Measurements from ENCODE around the gene SMARCB1.
A peak's percentile ranks its signal among the peaks of the same experiment; 100 is the strongest.

Gene SMARCB1

DNA sequence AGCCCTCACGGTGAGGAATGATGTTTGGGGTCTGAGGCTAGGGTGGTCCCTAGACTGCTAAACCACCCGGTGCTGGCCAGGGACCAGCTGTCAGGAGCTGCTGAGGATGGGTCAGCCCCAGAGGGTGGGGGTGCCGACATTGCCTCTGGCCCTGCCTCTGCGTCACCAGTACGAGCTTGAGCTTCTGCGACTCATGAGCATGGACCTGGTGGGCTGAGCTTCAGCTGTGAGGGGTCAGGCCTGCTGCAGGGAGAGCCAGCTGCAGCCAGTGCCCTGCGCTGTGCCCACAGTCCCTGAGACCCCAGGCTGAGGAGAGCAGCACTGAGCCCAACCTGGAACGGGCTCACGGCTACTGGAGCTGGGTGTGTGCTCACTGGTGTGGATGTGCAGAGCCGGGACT lies 45.0 kb downstream of the SMARCB1 start:
- no peak for DNase-seq (ENCODE audit: low read depth)

DNA sequence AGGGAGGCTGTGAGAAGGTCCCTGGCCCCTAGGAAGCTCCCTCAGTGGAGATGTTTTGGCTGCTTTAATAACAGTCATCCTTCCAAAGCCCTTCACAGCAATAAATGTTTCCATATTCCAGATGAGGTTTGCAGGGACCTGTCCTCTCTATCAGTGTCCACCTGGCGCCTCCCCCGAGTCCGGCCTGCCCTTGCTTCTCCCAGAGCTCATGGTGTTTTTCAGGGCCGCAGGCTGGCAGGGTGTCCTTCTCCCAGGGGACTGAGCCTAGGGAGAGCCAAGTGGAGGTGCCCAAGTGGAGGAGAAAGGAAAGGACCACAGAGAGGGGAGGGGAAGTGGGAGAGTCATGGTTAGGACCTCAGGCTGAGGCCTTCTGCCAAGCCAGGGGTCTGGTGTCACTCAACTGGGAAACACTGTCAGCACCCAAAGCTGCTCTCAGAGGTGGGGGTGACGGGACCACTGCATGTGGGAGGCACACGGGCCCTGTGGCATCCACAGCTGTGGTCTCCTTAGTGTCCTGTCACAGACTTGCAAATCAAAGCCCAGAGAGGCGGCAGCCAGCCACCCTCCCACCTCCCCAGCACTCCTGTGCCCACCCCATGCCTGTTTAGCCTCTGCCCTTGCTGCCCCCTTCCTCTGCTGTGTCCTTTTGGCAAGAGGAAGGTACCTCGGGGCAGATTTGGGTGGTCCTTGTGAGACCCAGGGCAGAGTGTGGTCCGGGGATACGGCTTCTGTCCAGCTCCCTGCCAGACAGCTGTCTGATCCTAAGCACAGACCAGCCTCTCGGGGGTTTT lies 45.7 kb downstream of the SMARCB1 start:
- no peak for DNase-seq (ENCODE audit: low read depth)

- no peak for DNase-seq (ENCODE audit: low read depth)
Measured at GRCh38 chr22:23833017-23833751, 46.4 kb downstream of the SMARCB1 start.

GRCh38 chr22:23833911-23834317 lies 47.1 kb downstream of the SMARCB1 start:
- no peak for DNase-seq (ENCODE audit: low read depth)

DNA sequence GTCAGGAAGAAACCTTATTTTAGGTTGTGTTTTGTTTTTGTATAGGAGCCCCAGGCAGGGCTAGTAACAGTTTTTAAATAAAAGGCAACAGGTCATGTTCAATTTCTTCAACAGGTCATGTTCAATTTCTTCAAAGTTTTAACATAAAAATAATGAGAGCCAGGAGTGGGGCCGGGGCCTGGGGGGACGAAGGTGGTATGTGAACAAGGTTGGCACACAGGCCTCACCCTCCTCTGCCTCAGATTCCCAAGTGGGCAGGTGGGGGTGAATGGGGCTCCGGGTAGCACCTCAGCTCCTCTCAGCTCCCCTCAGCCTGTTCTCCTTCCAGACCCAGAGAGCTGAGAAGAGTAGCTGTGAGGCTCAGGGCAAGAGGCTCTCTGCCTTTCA lies 47.6 kb downstream of the SMARCB1 start:
- DNase-seq (ENCODE audit: low read depth), result no peak

GRCh38 chr22:23834793-23835483 lies 48.2 kb downstream of the SMARCB1 start:
- DNase-seq (ENCODE audit: low read depth), result no peak

DNA sequence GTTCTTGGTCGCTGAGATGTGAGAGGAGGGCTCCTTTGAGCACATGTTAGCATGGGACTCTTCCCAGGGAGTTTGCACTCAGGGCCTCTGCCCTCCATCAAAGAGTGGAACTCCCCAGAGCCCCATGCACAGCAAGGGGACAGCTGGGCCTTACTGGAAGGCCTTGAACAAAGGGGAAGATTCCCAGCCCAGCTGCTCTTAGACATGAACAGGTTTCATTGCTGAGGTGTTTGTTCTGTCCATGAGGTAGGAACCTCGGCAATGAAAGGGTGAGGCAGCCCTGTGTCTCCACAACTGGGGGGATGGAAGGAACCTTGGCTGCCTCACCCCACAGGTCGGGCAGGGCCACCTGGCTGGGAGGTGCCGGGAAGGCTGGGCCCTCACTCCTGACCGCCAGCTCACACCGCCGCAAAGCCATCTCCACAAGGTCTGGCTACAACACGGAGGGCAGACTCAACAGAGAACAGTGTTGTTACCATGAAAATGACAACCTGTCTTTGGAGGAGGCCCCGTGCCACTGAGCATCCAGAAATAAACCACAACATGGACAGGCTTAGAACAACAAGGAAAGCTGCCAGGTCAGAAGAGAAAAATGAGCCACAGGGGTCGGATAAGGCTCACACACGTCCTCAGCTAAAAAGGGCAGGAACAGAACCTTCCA lies 48.8 kb downstream of the SMARCB1 start:
- no peak for DNase-seq (ENCODE audit: low read depth)

DNA sequence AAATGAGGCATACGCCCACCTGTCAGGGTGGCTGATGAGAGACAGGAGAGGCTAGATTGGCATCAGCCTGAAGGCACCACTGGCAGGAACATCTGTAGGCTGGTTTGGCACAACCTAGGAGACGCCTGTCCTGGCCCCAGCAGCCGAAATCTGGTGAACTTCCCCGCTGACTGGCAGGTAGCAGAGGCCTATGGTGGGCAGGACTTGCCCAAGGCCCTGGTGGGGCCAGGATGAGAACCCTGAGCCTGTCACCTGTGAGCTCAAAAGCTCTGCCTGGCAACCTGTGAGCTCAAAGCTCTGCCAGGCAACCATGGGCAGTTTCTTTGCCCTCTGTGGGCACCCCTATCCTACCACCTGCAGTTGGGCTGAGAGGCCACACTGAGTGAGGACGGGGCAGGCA lies 49.5 kb downstream of the SMARCB1 start:
- DNase-seq (ENCODE audit: low read depth), result no peak

- no peak for DNase-seq (ENCODE audit: low read depth)
Measured at GRCh38 chr22:23836692-23837495, 50.1 kb downstream of the SMARCB1 start.

DNA sequence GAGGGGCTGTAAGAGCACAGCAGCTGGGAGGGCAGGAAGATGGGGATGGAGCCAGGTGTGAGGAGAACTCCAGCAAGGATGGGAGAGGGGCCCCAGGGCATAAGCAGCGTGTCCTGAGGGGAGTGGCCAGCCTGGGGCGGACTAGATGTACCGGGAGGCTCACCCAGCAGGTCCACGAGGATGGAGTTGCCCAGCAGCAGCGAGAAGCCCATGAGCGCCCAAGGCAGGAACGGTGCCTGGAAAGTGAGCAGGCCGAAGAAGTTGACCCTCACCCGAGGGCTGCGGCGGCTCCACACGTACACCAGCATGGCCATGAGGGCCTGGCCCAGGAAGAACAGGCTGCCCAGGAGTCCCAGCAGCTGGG lies 50.7 kb downstream of the SMARCB1 start:
- DNase-seq (ENCODE audit: low read depth), result no peak

DNA sequence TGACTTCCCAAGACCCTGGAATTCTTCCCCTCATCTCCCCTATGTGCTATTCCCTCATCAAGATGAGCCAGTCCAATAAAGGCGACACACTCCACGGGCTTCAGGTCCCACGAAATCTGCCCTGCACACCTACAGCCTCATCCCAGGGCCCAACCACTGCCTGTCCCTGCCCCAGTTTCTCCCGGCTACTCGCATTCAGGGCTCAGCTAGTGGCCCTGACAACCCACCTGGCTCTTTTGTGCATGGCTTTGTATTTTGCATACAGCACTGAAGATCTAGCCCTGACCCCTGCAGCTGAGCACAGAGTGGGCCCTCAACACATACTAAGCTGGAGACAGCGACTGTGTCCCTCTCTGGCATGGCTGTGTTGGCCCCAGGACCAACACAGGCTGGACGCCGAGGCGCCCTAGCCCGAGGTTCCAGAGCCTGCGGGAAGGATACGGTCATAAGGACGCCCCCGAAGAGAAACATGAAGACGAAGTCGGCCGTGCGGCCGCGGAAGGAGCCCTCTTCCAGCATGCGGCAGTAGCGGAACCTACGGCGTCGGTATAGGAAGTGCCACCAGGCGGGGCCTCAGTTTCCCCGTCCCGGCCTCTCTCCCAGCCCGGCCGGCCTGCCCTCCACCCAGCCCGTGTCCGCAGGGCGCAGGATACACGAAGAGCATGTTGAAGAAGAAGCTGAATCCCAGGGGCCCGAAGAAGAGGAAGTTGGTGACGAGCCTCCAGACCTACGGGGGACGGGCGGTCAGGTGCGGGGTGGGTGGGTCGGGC lies 51.3 kb downstream of the SMARCB1 start:
- DNase-seq (ENCODE audit: low read depth), result no peak

DNA sequence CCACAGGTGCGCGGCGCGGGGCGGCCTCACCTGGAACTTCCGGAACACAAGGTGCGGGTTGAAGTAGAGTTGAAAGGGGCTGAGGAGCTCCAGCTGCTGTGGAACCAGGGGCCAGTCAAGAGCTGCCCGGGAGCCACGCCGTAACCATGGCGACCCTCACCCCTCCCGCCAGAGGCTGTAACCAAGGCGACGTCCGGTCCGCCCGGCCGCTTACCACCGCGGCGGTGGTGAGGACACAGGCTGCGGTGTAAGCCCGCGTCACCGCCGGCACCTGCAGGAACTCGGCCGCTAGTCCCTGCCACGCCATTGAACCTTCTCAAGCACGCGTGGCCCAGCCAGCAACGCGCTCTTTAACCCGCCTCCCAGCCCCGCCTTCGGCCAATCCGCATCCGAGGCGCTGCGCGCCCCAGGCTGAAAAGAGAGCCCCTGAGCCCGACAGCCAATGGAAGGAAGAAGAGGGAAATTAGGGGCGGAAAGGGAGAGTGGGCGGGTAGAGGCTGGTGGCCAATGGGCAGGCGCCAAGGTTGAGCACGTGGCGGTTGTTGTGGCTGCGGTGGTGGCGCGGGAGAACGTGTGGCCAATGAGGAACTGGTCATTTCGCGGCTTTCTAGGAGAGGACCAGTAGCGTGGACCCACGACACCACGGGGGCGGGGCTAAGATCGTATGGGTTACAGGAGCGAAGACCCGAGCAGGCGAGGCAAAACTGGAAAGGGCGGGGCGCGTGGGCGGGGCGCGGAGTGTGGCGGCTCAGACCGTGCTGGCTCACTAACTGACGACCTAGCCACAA lies 52.1 kb downstream of the SMARCB1 start, which contains the start of gene DERL3:
Gene DERL3 (minus strand): TSS at position 326 of the 788 bp plus-strand sequence. CDS start 19 bp downstream, at position 307.
- peak; percentile 85 for DNase-seq (ENCODE audit: low read depth)

DNA sequence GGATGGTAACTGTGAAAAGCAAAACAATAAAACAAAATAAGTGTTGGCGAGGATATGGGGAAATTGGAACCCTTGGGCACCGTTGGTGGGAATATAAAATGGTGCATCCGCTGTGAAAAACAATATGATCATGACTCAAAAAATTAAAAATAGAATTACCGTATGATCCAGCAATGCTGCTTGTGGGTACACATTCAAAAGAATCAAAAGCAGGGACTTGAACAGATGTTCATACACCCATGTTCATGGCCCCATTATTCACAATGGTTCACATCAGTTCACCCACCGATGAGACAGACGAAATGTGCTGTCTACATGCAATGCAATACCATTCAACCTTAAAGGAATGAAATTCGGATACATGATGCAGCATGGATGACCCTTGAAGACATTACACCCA lies 53.3 kb downstream of the SMARCB1 start:
- no peak for DNase-seq (ENCODE audit: low read depth)

- no peak for DNase-seq (ENCODE audit: low read depth)
Measured at GRCh38 chr22:23841292-23841691, 54.5 kb downstream of the SMARCB1 start.

- no peak for DNase-seq (ENCODE audit: low read depth)
Measured at GRCh38 chr22:23841736-23842445, 55.1 kb downstream of the SMARCB1 start.

- no peak for DNase-seq (ENCODE audit: low read depth)
Measured at GRCh38 chr22:23842599-23842998, 55.8 kb downstream of the SMARCB1 start.

DNA sequence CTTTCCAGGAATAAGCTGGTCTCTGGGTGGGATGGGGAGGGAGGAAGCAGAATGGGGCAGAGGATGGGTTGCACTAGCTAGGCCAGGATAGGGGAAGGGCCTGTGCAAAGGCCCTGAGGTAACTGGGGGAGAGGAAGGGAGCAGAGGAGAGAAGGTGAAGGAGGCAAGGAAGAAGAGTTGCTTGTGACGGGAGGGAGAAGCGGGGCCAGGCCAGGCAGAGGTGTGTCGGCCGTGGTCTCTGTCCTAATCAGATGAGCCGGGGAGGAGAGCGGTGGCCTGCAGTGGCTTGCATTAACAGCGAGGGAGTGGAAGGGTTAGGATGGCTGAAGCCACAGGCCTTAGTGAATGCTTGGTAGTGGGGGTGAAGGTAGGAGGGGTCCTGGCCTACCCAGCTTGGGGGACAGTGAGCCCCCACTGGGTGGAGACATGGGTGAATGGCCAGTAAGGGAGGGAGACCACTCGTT lies 58.0 kb downstream of the SMARCB1 start:
- DNase-seq (ENCODE audit: low read depth), result no peak

DNA sequence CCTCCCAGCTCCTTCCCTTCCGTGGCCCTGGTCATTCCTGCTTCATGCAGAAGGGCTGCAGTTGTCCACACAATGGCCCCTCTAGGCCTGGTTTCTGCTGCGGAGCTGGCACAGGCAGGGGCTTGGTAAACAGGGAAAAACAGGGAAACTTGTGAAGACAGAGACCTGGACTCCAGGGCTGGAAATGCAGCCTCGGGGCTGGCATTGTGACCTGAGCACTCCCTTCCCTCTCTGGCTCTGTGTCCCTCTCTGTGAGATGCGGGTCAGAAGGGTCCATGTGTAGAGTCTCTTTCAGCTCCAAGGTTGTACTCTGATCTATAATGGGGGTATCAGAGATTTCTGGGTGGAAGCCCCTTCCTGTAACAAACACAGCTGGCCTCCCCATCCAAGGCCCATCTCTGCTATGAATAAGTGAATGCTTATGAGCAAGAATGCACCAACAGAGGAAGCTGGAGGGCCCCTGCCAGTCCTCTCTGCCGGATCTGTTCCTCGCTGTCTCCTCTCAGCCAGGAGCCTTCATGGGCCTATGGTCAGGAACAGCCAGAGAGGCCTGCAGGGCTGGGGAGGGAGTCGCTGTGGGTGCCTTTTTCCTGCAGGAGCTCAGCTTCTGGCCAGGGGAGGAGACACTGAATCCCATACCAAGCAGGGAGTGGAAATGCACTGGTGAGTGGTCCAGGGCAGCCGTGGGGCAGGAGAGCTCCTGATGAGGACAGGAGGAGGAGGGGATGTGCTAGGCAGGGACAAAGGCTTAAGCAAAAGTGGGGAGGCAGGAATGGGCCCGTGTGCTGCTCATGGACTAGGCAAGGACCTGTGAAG lies 58.7 kb downstream of the SMARCB1 start:
- DNase-seq (ENCODE audit: low read depth), result no peak
